ENCODE results near the gene MYO9B.

DNA sequence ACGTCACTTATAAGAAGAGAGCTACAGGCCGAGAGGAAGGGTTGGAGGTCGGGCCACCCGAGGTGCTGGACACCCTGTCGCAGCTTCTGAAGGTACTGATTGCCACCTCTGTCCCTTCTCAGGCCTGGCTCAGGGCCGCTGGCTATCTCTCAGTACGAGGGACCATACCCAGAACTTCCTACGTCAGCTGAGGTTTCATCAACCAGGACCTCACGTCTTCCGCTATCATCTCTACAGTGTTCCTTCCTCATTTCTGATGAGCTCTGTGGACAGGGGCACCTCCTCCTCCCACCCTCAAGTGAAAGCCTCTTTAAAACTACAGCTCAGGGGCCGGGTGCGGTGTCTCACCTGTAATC, 81.3 kb downstream of the MYO9B start:
- TF ChIP-seq, protein P1, sequence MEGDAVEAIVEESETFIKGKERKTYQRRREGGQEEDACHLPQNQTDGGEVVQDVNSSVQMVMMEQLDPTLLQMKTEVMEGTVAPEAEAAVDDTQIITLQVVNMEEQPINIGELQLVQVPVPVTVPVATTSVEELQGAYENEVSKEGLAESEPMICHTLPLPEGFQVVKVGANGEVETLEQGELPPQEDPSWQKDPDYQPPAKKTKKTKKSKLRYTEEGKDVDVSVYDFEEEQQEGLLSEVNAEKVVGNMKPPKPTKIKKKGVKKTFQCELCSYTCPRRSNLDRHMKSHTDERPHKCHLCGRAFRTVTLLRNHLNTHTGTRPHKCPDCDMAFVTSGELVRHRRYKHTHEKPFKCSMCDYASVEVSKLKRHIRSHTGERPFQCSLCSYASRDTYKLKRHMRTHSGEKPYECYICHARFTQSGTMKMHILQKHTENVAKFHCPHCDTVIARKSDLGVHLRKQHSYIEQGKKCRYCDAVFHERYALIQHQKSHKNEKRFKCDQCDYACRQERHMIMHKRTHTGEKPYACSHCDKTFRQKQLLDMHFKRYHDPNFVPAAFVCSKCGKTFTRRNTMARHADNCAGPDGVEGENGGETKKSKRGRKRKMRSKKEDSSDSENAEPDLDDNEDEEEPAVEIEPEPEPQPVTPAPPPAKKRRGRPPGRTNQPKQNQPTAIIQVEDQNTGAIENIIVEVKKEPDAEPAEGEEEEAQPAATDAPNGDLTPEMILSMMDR (optimal IDR thresholded peaks at IDR 0.05 in 1 of 3, IDR thresholded peaks at IDR 0.05 in 1 of 3, conservative IDR thresholded peaks at IDR 0.05 in 1 of 3; ENCODE audit: extremely low read depth in 1 of 3, insufficient read depth in 2 of 3, low read length in 3 of 3): no peak
- TF ChIP-seq EZH2 (IDR thresholded peaks at IDR 0.05; ENCODE audit: low read length): no peak
